PFSK-1 (cell line): Measurements from ENCODE around the gene TIMM17A. TPM values are rescaled to one million over a fixed set of nuclear protein-coding genes. Genes with fewer than 3 reads are reported as not detected.

ENCODE experiments used
- FOXP2 ChIP-seq: optimal IDR thresholded peaks from 2 replicates; pipeline ENCODE3; 2011; ENCODE audit warnings: borderline replicate concordance, control low read depth, inconsistent platforms; ENCODE audit not compliant: insufficient read depth; ENCODE audit errors: extremely low read length, extremely low read depth
- POLR2AphosphoS5 ChIP-seq: IDR thresholded peaks from 2 replicates; pipeline ENCODE4 v1.6.1; 2012; ENCODE audit warnings: low read depth, mild to moderate bottlenecking, control low read depth, low read length, moderate library complexity
- SIN3A ChIP-seq: IDR thresholded peaks from 2 replicates; pipeline ENCODE4 v1.6.1; 2012; ENCODE audit warnings: mild to moderate bottlenecking, low read length, moderate library complexity, borderline replicate concordance; ENCODE audit not compliant: insufficient read depth
- TAF1 ChIP-seq: IDR thresholded peaks from 2 replicates; pipeline ENCODE4 v1.6.1; 2012; ENCODE audit warnings: low read length, control low read depth, borderline replicate concordance; ENCODE audit not compliant: insufficient read depth
- polyA plus RNA-seq: library from polyadenylated mRNA; unstranded; fragments of >200 nt; gene quantifications from one replicate; pipeline ENCODE4 v1.2.1, GENCODE V29; 2012; ENCODE audit warnings: low read depth, missing spikeins; ENCODE audit not compliant: insufficient read length
- TF ChIP-seq, protein P1 (sequence below), 2 experiments: IDR thresholded peaks; 2 replicates each; pipeline versions ENCODE4 v1.6.1 to v1.8.0; 2011 to 2012; ENCODE audit warnings: low read depth in 2 of 2, low read length in 2 of 2, control low read depth in 1 of 2, inconsistent platforms in 1 of 2, mild to moderate bottlenecking in 1 of 2, moderate library complexity in 1 of 2; ENCODE audit not compliant: insufficient read depth in 1 of 2

Gene TIMM17A
- polyA plus RNA-seq: 73.0 TPM

DNA sequence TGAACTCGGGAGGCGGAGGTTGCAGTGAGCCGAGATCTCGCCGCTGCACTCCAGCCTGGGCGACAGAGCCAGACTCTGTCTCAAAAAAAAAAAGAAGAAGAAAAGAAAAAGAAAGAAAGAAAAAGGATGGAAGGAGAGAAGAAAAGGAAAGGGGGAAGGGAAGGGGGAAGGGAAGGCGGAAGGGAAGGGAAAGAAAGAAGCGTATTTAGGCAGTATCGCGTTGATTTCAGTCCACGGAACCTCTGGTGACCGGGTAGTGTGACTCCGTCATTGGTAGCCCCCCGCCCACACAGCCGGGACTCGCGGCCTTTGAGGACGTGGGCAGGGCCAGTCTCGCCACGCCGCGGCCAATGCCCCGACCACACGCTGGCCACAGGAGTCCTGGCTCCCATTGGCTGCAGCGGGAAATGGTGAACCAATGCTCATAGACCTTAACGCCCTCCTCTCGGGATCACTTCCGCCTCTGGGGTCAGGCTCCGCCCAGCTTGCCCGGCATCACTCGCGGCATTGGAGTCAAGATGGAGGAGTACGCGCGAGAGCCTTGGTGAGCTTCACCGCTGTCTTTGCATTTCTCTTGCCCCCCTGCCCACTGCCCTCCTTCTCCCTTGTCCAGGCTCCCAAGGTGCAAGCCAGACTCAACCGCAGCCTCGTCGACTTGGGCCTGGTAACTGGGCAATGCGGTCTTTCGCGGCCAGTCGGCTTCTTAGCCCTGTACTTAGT, at the start of gene TIMM17A:
TSS of gene TIMM17A (plus strand) at position 495 of the 720 bp plus-strand sequence. CDS start at position 519, 24 bp downstream.
- TF ChIP-seq TAF1: peak; percentile 87
- peak; percentile 21 for TF ChIP-seq FOXP2
- peak; percentile 50; the same call in 1 of the 2 replicates for TF ChIP-seq SIN3A
- TF ChIP-seq, protein P1, sequence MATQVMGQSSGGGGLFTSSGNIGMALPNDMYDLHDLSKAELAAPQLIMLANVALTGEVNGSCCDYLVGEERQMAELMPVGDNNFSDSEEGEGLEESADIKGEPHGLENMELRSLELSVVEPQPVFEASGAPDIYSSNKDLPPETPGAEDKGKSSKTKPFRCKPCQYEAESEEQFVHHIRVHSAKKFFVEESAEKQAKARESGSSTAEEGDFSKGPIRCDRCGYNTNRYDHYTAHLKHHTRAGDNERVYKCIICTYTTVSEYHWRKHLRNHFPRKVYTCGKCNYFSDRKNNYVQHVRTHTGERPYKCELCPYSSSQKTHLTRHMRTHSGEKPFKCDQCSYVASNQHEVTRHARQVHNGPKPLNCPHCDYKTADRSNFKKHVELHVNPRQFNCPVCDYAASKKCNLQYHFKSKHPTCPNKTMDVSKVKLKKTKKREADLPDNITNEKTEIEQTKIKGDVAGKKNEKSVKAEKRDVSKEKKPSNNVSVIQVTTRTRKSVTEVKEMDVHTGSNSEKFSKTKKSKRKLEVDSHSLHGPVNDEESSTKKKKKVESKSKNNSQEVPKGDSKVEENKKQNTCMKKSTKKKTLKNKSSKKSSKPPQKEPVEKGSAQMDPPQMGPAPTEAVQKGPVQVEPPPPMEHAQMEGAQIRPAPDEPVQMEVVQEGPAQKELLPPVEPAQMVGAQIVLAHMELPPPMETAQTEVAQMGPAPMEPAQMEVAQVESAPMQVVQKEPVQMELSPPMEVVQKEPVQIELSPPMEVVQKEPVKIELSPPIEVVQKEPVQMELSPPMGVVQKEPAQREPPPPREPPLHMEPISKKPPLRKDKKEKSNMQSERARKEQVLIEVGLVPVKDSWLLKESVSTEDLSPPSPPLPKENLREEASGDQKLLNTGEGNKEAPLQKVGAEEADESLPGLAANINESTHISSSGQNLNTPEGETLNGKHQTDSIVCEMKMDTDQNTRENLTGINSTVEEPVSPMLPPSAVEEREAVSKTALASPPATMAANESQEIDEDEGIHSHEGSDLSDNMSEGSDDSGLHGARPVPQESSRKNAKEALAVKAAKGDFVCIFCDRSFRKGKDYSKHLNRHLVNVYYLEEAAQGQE (IDR thresholded peaks at IDR 0.05; ENCODE audit: insufficient read depth in 1 of 2, low read depth in 2 of 2, low read length in 2 of 2): peak in 1 of 2 experiments; percentile 41; a peak in 1 of 4 replicates
- TF ChIP-seq POLR2AphosphoS5: peak; percentile 99

DNA sequence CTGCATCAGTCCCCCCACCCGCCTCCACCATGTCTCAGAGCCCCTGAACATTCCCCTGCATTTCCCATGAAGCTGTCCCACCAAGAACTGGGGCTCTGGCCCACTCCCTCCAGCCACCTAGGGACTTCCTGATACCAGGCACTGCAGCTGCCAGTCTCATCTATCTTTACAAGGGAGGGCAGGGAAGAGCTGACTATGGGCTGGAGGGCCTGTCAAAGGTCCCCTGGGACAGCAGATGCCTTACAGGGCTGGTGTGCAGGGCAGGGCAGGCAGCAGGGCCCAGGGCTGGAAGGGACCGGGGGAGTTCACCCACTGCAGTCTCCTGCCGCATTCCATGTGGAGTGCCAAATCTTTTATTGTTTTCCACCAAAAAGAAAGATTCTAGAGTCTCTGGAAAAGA, 49.0 kb upstream of the TIMM17A start:
- no peak for TF ChIP-seq POLR2AphosphoS5
- TF ChIP-seq, protein P1 (IDR thresholded peaks at IDR 0.05; ENCODE audit: insufficient read depth in 1 of 2, low read depth in 2 of 2, low read length in 2 of 2): no peak
- no peak for TF ChIP-seq TAF1
- no peak for TF ChIP-seq FOXP2
- no peak for TF ChIP-seq SIN3A

DNA sequence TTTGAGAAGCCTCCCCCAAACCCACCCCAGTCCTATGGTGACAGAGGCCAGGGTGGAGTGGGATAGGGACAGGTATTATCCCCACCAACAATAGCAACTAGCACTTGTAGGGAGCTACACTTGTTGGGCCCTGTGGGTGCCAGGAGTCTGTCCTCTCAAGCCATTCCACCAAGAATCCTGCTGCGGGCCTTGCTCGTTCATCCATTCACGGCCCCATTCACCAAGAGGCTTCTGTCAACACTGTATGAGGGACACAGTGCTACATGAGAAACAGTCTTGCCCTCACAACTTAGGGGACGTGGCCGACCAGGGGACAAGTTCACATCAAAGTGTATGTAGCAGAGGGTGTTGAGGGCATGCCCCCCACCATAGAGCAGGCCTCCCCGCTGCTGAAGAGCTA, 47.7 kb upstream of the TIMM17A start:
- TF ChIP-seq SIN3A (no peak), TAF1 (no peak), POLR2AphosphoS5 (no peak)
- TF ChIP-seq, protein P1 (IDR thresholded peaks at IDR 0.05; ENCODE audit: insufficient read depth in 1 of 2, low read depth in 2 of 2, low read length in 2 of 2): no peak

DNA sequence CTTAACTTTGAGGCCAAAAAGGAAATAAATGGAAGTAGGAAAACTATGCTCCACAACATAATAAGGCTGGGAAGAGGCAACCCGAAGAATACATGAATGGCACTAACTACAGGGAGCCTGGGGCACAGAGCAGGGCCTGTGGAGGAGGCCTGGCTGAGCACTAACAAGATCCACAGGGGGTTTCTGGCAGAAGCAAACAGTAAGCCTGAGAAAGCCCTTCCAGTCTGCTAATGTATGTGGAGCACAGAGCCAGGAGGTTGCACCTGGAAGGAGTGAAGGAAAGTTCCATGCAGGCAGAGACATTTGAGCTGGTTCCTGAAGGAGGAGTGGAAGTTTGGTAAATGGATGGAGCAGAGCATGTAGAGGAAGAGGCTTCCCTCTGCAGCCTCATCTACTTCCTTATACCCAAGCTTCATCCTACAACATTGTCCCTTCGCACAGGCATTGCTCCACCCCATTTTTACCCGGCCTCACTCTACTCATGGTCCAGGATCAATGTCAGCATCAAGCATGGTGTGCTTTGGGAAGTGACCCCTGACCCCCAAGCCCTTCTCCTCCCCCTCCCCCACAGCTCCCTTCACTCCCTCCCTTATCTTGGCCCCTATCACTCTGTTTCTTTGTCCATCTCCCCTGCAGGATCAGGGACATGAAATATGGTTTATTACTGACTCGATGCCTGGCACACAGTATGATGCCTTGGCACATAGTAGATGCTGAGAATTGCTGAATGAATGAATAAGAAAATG, 43.3 kb upstream of the TIMM17A start:
- TF ChIP-seq, protein P1 (IDR thresholded peaks at IDR 0.05; ENCODE audit: insufficient read depth in 1 of 2, low read depth in 2 of 2, low read length in 2 of 2): no peak
- TF ChIP-seq TAF1: no peak
- no peak for TF ChIP-seq FOXP2
- no peak for TF ChIP-seq SIN3A
- TF ChIP-seq POLR2AphosphoS5: no peak
